OCI-LY7 (cell line): Measurements from ENCODE around the gene NOTCH4.
"Not testable (repeated sequence)": the region's sequence is repeated elsewhere in the genome, so short reads cannot be mapped to it uniquely, and the experiment has no call there.

Source experiments
- EZH2phosphoT487 ChIP-seq: fragments of 200-600 bp; sonication (generic); IDR thresholded peaks from 2 replicates; pipeline ENCODE4 v1.6.1; 2018; ENCODE audit warnings: low read depth, borderline replicate concordance, mild to moderate bottlenecking, mixed run types, antibody characterized with exemption, low read length, moderate library complexity, mixed read lengths
- TF ChIP-seq, protein P1 (sequence below): fragments of 200-600 bp; sonication (generic); conservative IDR thresholded peaks from 2 replicates; pipeline ENCODE4 v1.5.1; 2014; ENCODE audit warnings: mild to moderate bottlenecking, antibody characterized with exemption, low read length, moderate library complexity, mixed read lengths

DNA sequence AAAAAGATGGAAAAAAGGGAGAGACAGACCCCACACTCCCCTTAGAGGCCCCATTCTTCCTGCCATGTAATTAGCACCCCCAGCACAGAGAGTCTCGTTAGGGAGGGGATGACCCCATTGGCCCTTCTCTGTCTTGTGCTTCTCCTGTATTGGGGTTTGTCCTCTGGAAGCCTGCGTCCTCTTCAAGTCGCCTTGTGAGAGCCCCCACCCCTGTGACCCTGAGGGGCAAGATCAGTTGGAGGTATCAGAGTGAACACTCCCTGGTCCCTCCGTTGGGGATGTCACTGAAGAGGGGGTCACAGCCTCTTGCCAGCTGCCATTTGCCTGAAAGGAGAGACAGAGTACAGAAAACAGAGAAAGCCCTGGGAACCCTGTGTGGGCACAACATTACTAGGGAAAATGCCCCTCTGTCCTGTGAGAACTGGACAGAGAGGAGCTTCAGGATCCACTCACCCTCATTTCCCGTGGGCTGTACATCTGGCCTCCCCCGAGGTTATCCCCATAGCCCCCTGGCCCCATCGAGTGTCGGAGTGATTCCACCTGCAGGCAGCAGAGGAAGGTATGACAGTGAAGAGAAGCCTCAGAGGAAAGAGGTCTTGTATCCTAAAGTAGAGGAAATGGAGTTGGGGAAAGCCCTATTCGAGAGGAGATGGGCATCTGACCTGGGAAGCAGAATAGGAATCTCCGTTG lies 37.6 kb downstream of the NOTCH4 start:
- TF ChIP-seq, protein P1, sequence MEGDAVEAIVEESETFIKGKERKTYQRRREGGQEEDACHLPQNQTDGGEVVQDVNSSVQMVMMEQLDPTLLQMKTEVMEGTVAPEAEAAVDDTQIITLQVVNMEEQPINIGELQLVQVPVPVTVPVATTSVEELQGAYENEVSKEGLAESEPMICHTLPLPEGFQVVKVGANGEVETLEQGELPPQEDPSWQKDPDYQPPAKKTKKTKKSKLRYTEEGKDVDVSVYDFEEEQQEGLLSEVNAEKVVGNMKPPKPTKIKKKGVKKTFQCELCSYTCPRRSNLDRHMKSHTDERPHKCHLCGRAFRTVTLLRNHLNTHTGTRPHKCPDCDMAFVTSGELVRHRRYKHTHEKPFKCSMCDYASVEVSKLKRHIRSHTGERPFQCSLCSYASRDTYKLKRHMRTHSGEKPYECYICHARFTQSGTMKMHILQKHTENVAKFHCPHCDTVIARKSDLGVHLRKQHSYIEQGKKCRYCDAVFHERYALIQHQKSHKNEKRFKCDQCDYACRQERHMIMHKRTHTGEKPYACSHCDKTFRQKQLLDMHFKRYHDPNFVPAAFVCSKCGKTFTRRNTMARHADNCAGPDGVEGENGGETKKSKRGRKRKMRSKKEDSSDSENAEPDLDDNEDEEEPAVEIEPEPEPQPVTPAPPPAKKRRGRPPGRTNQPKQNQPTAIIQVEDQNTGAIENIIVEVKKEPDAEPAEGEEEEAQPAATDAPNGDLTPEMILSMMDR, result not testable (repeated sequence)
- TF ChIP-seq EZH2phosphoT487, result not testable (repeated sequence)
